HuH-7.5 (cell line): ENCODE measurements around the gene DIS3L2.
"Not testable (repeated sequence)": the region's sequence is repeated elsewhere in the genome, so short reads cannot be mapped to it uniquely, and the experiment has no call there.

Experiments used
- DNase-seq: peaks from one replicate; pipeline ENCODE4 v3.0.0; 2011; ENCODE audit warnings: low spot score

Gene DIS3L2

GRCh38 chr2:232058063-232058877, 96.8 kb downstream of the DIS3L2 start:
- DNase-seq = no peak

- DNase-seq = no peak
Observed at GRCh38 chr2:232058931-232059330, 97.4 kb downstream of the DIS3L2 start.

GRCh38 chr2:232061265-232061664, 99.8 kb downstream of the DIS3L2 start:
- DNase-seq = no peak

GRCh38 chr2:232073026-232073425, 111.5 kb downstream of the DIS3L2 start:
- DNase-seq = no peak

GRCh38 chr2:232073699-232074098, 112.2 kb downstream of the DIS3L2 start:
- DNase-seq = no peak

- DNase-seq = no peak
Observed at GRCh38 chr2:232075080-232075479, 113.6 kb downstream of the DIS3L2 start.

- no peak for DNase-seq
Observed at GRCh38 chr2:232075859-232076258, 114.3 kb downstream of the DIS3L2 start.

- no peak for DNase-seq
Observed at GRCh38 chr2:232076272-232076671, 114.8 kb downstream of the DIS3L2 start.

- no peak for DNase-seq
Observed at GRCh38 chr2:232076736-232077135, 115.2 kb downstream of the DIS3L2 start.

GRCh38 chr2:232085164-232085563, 123.7 kb downstream of the DIS3L2 start:
- DNase-seq = no peak

- no peak for DNase-seq
Observed at GRCh38 chr2:232085826-232086425, 124.4 kb downstream of the DIS3L2 start.

- DNase-seq = no peak
Observed at GRCh38 chr2:232088771-232089170, 127.3 kb downstream of the DIS3L2 start.

GRCh38 chr2:232094201-232094600, 132.7 kb downstream of the DIS3L2 start:
- no peak for DNase-seq

- no peak for DNase-seq
Observed at GRCh38 chr2:232094883-232095282, 133.4 kb downstream of the DIS3L2 start.

GRCh38 chr2:232097260-232097659, 135.7 kb downstream of the DIS3L2 start:
- DNase-seq = no peak

- DNase-seq = no peak
Observed at GRCh38 chr2:232097758-232098157, 136.2 kb downstream of the DIS3L2 start.

- no peak for DNase-seq
Observed at GRCh38 chr2:232102380-232102779, 140.9 kb downstream of the DIS3L2 start.

- DNase-seq = no peak
Observed at GRCh38 chr2:232103140-232103737, 141.7 kb downstream of the DIS3L2 start.

GRCh38 chr2:232104076-232104646, 142.6 kb downstream of the DIS3L2 start:
- no peak for DNase-seq

GRCh38 chr2:232111551-232111950, 150.0 kb downstream of the DIS3L2 start:
- no peak for DNase-seq

GRCh38 chr2:232113821-232114220, 152.3 kb downstream of the DIS3L2 start:
- no peak for DNase-seq

- not testable (repeated sequence) for DNase-seq
Observed at GRCh38 chr2:232115728-232116361, 154.3 kb downstream of the DIS3L2 start.
